H1 (cell line): ENCODE results near the gene PDCD7. TPM values are rescaled to one million over a fixed set of nuclear protein-coding genes. Genes with fewer than 3 reads are reported as not detected.

ENCODE experiments used
- CTCF ChIA-PET: fragments of 300-600 bp; sonication (Branson Sonifier 250); formaldehyde crosslinking; loops from one replicate; lab custom pipeline; 2021; ENCODE audit not compliant: partially characterized antibody; lab: Charles Lee
- POLR2A ChIA-PET: fragments of 300-600 bp; sonication (Branson Sonifier 250); formaldehyde crosslinking; loops from one replicate; lab custom pipeline; 2021; ENCODE audit warnings: inconsistent platforms; ENCODE audit not compliant: partially characterized antibody; lab: Charles Lee
- DNase-seq, 2 experiments: peaks; one replicate each; pipeline versions ENCODE4 v3.0.0 to v3.0.0-alpha.2; 2010 to 2022; ENCODE audit warnings: low spot score in 2 of 2, low read depth in 1 of 2, mixed read lengths in 1 of 2
- FAIRE-seq: peaks from 2 replicates; lab custom pipeline; 2011; peaks lifted over from hg19 to GRCh38; lab: Jason Lieb, UNC
- H2AFZ ChIP-seq: 2 replicates; pipeline ENCODE4 v1.8.1; 2012; ENCODE audit warnings: low read length, inconsistent platforms
- H2AK5ac ChIP-seq: 2 replicates; pipeline ENCODE4 v1.6.1; 2013; ENCODE audit warnings: low read depth, low read length
- H2BK120ac ChIP-seq: replicated peaks from 2 replicates; pipeline ENCODE3; 2013; ENCODE audit warnings: low read depth, low read length, inconsistent platforms
- H2BK12ac ChIP-seq: 2 replicates; pipeline ENCODE4 v1.6.1; 2013; ENCODE audit warnings: low read depth, low read length
- H2BK15ac ChIP-seq: 2 replicates; pipeline ENCODE4 v1.6.1; 2013; ENCODE audit warnings: low read length
- H2BK20ac ChIP-seq: 2 replicates; pipeline ENCODE4 v1.6.1; 2013; ENCODE audit warnings: low read length
- H2BK5ac ChIP-seq: 2 replicates; pipeline ENCODE4 v1.6.1; 2013; ENCODE audit warnings: low read depth, low read length
- H3K14ac ChIP-seq: 2 replicates; pipeline ENCODE4 v1.6.1; 2013; ENCODE audit warnings: inconsistent platforms; ENCODE audit not compliant: insufficient read length
- H3K18ac ChIP-seq: 2 replicates; pipeline ENCODE4 v1.6.1; 2013; ENCODE audit warnings: low read length; ENCODE audit errors: extremely low read depth
- H3K23ac ChIP-seq: 2 replicates; pipeline ENCODE4 v1.6.1; 2013; ENCODE audit warnings: inconsistent platforms; ENCODE audit not compliant: insufficient read length
- H3K23me2 ChIP-seq: 2 replicates; pipeline ENCODE4 v1.6.1; 2013; ENCODE audit warnings: low read depth, low read length
- H3K27ac ChIP-seq: 2 replicates; pipeline ENCODE4 v1.6.1; 2011; ENCODE audit warnings: low read depth, low read length, inconsistent platforms
- H3K27me3 ChIP-seq, 4 experiments: replicated peaks in 1 of 4; 1 replicate in 1 of 4; 2 replicates in 3 of 4; pipeline versions ENCODE4 v1.6.1 to v1.8.1; 2011 to 2013; ENCODE audit warnings: low read length in 3 of 4, mild to moderate bottlenecking in 3 of 4, inconsistent platforms in 2 of 4, mixed read lengths in 2 of 4, moderate library complexity in 1 of 4; ENCODE audit not compliant: control insufficient read depth in 3 of 4, insufficient read depth in 3 of 4; ENCODE audit errors: extremely low read depth in 1 of 4
- H3K36me3 ChIP-seq, 4 experiments: 2 replicates each; pipeline versions ENCODE4 v1.6.1 to v1.8.1; 2011 to 2013; ENCODE audit warnings: mild to moderate bottlenecking in 4 of 4, low read length in 3 of 4, moderate library complexity in 2 of 4, control low read depth in 1 of 4, inconsistent platforms in 1 of 4; ENCODE audit not compliant: insufficient read depth in 4 of 4, control insufficient read depth in 2 of 4
- H3K4ac ChIP-seq: replicated peaks from 2 replicates; pipeline ENCODE3; 2013; ENCODE audit warnings: low read length, low read depth, mixed read lengths, inconsistent platforms; ENCODE audit not compliant: insufficient read length
- H3K4me1 ChIP-seq, 4 experiments: replicated peaks in 1 of 4; 1 replicate in 1 of 4; 2 replicates in 3 of 4; pipeline versions ENCODE4 v1.6.1 to v1.8.1; 2011 to 2013; ENCODE audit warnings: low read length in 3 of 4, inconsistent platforms in 2 of 4, mixed read lengths in 1 of 4; ENCODE audit not compliant: insufficient read depth in 4 of 4, control insufficient read depth in 3 of 4
- H3K4me2 ChIP-seq, 2 experiments: 2 replicates each; pipeline versions ENCODE4 v1.6.1 to v1.8.1; 2011 to 2013; ENCODE audit warnings: low read depth in 2 of 2, low read length in 2 of 2, control low read depth in 1 of 2, inconsistent platforms in 1 of 2, mild to moderate bottlenecking in 1 of 2; ENCODE audit not compliant: insufficient read depth in 1 of 2
- H3K4me3 ChIP-seq, 4 experiments: fragments of 200-600, 300-600 bp in 1 of 4; sonication (generic), shearing (Covaris generic), sonication (Bioruptor Twin) in 1 of 4; 2 replicates each; pipeline versions ENCODE4 v1.5.1 to v1.8.1; 2011 to 2016; ENCODE audit warnings: low read length in 4 of 4, low read depth in 3 of 4, control low read depth in 2 of 4, inconsistent platforms in 2 of 4, mild to moderate bottlenecking in 2 of 4, mixed read lengths in 1 of 4, moderate library complexity in 1 of 4; ENCODE audit not compliant: insufficient read depth in 2 of 4; ENCODE audit errors: extremely low read depth in 1 of 4
- H3K56ac ChIP-seq: replicated peaks from 2 replicates; pipeline ENCODE3; 2013; ENCODE audit warnings: low read depth, mild to moderate bottlenecking, mixed read lengths, low read length, inconsistent platforms; ENCODE audit not compliant: insufficient read length
- H3K79me1 ChIP-seq: 2 replicates; pipeline ENCODE4 v1.6.1; 2013; ENCODE audit warnings: low read depth, low read length, control low read depth
- H3K79me2 ChIP-seq, 2 experiments: 2 replicates each; pipeline versions ENCODE4 v1.6.1 to v1.8.1; 2012 to 2013; ENCODE audit warnings: low read length in 2 of 2, mild to moderate bottlenecking in 2 of 2, inconsistent platforms in 1 of 2; ENCODE audit not compliant: insufficient read depth in 2 of 2, control insufficient read depth in 1 of 2
- H3K9ac ChIP-seq, 4 experiments: replicated peaks in 1 of 4; 1 replicate in 1 of 4; 2 replicates in 3 of 4; pipeline versions ENCODE4 v1.6.1 to v1.8.1; 2011 to 2013; ENCODE audit warnings: low read depth in 3 of 4, low read length in 3 of 4, control low read depth in 2 of 4, mild to moderate bottlenecking in 2 of 4, moderate library complexity in 2 of 4, inconsistent platforms in 1 of 4; ENCODE audit errors: extremely low read depth in 1 of 4
- H3K9me3 ChIP-seq, 2 experiments: 2 replicates each; pipeline versions ENCODE4 v1.6.1 to v1.8.1; 2012 to 2013; ENCODE audit warnings: mild to moderate bottlenecking in 2 of 2, moderate library complexity in 2 of 2, control low read depth in 1 of 2, inconsistent platforms in 1 of 2, low read depth in 1 of 2, low read length in 1 of 2, mixed read lengths in 1 of 2; ENCODE audit not compliant: insufficient read depth in 2 of 2
- H4K20me1 ChIP-seq, 2 experiments: replicated peaks in 1 of 2; 2 replicates each; pipeline versions ENCODE3 to v1.8.1; 2011 to 2013; ENCODE audit warnings: inconsistent platforms in 2 of 2, low read length in 2 of 2, mild to moderate bottlenecking in 1 of 2; ENCODE audit not compliant: insufficient read depth in 2 of 2, control insufficient read depth in 1 of 2
- H4K5ac ChIP-seq: 2 replicates; pipeline ENCODE4 v1.6.1; 2013; ENCODE audit warnings: low read length, low read depth, mixed read lengths, inconsistent platforms; ENCODE audit not compliant: insufficient read length
- H4K8ac ChIP-seq: 2 replicates; pipeline ENCODE4 v1.8.0; 2013; ENCODE audit warnings: mild to moderate bottlenecking, moderate library complexity, low read length, inconsistent platforms; ENCODE audit not compliant: insufficient read depth; ENCODE audit errors: extremely low read depth
- H4K91ac ChIP-seq: replicated peaks from 2 replicates; pipeline ENCODE3; 2013; ENCODE audit warnings: low read length, mixed read lengths, inconsistent platforms; ENCODE audit not compliant: insufficient read length
- WGBS, 2 experiments: shearing (Covaris generic) in 1 of 2; methylation state at CpG; one replicate each; pipeline versions ENCODE4 v1.1.6 to v1.1.7; 2013 to 2015; ENCODE audit warnings: low lambda C conversion rate in 2 of 2, mixed read lengths in 2 of 2, inconsistent platforms in 1 of 2, low coverage in 1 of 2, missing lambda C conversion rate in 1 of 2; ENCODE audit not compliant: insufficient replicate concordance in 2 of 2, insufficient coverage in 1 of 2, insufficient read length in 1 of 2; ENCODE audit errors: extremely low coverage in 1 of 2, missing lambda C conversion rate in 1 of 2; 5-methylcytosine and 5-hydroxymethylcytosine counted together
- long read RNA-seq, 2 experiments: library from RNA in 1 of 2; library from capped mRNA in 1 of 2; stranded (forward); transcript quantifications; one replicate each; pipeline ENCODE4 v2.0.0, GENCODE V29; 2021; ENCODE audit warnings: inconsistent platforms in 1 of 2
- polyA minus RNA-seq, 3 experiments: library from RNA; depleted of rRNA, polyadenylated mRNA; stranded (reverse); fragments of >200 nt; gene quantifications; 1 replicate in 2 of 3; 2 replicates in 1 of 3; pipeline ENCODE4 v1.2.3, GENCODE V29; 2011
- polyA plus RNA-seq, 7 experiments: library from polyadenylated mRNA; depleted of rRNA in 3 of 7; stranded (reverse) in 5 of 7; unstranded in 2 of 7; fragments of >200 nt in 5 of 7; fragments of 200-250 nt in 2 of 7; gene quantifications; 1 replicate in 5 of 7; 2 replicates in 1 of 7; 4 replicates in 1 of 7; pipeline versions ENCODE4 v1.2.1 to v1.2.3, GENCODE V29; 2011 to 2013; ENCODE audit warnings: missing spikeins in 2 of 7, mixed read lengths in 2 of 7
- total RNA-seq: library from RNA; stranded (reverse); fragmentation: NEBNext Ultra II Directional; extraction: Animal tissue kit (Norgen Biotek cat#: 25700); gene quantifications from 2 replicates; pipeline ENCODE4 v1.2.1, GENCODE V29; 2021

The PDCD7 gene, protein sequence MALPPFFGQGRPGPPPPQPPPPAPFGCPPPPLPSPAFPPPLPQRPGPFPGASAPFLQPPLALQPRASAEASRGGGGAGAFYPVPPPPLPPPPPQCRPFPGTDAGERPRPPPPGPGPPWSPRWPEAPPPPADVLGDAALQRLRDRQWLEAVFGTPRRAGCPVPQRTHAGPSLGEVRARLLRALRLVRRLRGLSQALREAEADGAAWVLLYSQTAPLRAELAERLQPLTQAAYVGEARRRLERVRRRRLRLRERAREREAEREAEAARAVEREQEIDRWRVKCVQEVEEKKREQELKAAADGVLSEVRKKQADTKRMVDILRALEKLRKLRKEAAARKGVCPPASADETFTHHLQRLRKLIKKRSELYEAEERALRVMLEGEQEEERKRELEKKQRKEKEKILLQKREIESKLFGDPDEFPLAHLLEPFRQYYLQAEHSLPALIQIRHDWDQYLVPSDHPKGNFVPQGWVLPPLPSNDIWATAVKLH
- 25.5 and 25.6 TPM in 2 replicates for total RNA-seq
- polyA plus RNA-seq (2011; rRNA removed) = 9.9 and 11.5 TPM in 2 replicates
- 21.5 TPM for polyA plus RNA-seq (2011; cell fraction: cytosol; rRNA removed)
- 12.1 TPM for polyA plus RNA-seq (2011; cell fraction: nucleus; rRNA removed)
- polyA plus RNA-seq (2012, experiment 1 of 2) = 14.4 to 21.3 TPM (median 16.1 TPM) in 4 replicates
- polyA plus RNA-seq (2012, experiment 2 of 2) = 17.9 TPM
- 22.8 TPM for polyA plus RNA-seq (2013, experiment 1 of 2)
- 20.5 TPM for polyA plus RNA-seq (2013, experiment 2 of 2)
- polyA minus RNA-seq (2011; rRNA and poly(A)+ RNA removed) = 9.0 and 10.2 TPM in 2 replicates
- 14.5 TPM for polyA minus RNA-seq (2011; cell fraction: cytosol; rRNA and poly(A)+ RNA removed)
- 9.8 TPM for polyA minus RNA-seq (2011; cell fraction: nucleus; rRNA and poly(A)+ RNA removed)
- long read RNA-seq, experiment 1, partial matches to known transcripts = 9 of 17 reads
- long read RNA-seq, experiment 1, other reads (novel, unspliced or antisense) = 4 of 17 reads
- long read RNA-seq, experiment 2, partial matches to known transcripts = 1 of 1 reads
- long read RNA-seq, experiment 2, other reads (novel, unspliced or antisense) = 0 of 1 reads

- peaks cover 0 to 5% (median 4%) of the 10 kb centered on the region in 4 experiments; a peak in 3 of 8 replicates for H3K36me3 ChIP-seq
- WGBS, 2 experiments = 5% methylated on average over 26 of the region's 45 CpGs; no CpG with 5 or more reads in 1 of the 2 experiments
- H3K14ac ChIP-seq = no peak within 1 kb of the TSS
- no peak within 1 kb of the TSS for H3K56ac ChIP-seq
- H3K79me1 ChIP-seq = no peaks in the 10 kb centered on the region
- H3K27me3 ChIP-seq = no peaks in the 10 kb centered on the region
- peak within 1 kb of the TSS; percentile 99 for H2AFZ ChIP-seq
- H2BK120ac ChIP-seq = no peak within 1 kb of the TSS
- peaks cover 9% of the 10 kb centered on the region for H3K23me2 ChIP-seq
- H3K4me3 ChIP-seq = peak within 1 kb of the TSS; percentile 71 to 77 (median 72)
- no peak within 1 kb of the TSS for H2BK20ac ChIP-seq
- H3K27ac ChIP-seq = peak within 1 kb of the TSS; percentile 51; the same call in 1 of the 2 replicates
- H2BK15ac ChIP-seq = no peak within 1 kb of the TSS
- H3K79me2 ChIP-seq = peaks cover 0 to 3% of the 10 kb centered on the region in 2 experiments; a peak in 1 of 4 replicates
- H4K5ac ChIP-seq = peak within 1 kb of the TSS; percentile 65
- DNase-seq (peak; percentile 60 to 86), FAIRE-seq (peak; percentile 50)
- H3K4me1 ChIP-seq = peaks cover 2 to 6% (median 3%) of the 10 kb centered on the region in 4 experiments; a peak in 4 of 7 replicates
- no peak within 1 kb of the TSS for H3K18ac ChIP-seq
- H3K23ac ChIP-seq = no peak within 1 kb of the TSS
- no peak within 1 kb of the TSS for H3K4ac ChIP-seq
- H2BK5ac ChIP-seq = 0 out of 2 replicates have a peak within 1 kb of the TSS, but pooled peaks have one; percentile 2
- H3K9ac ChIP-seq = peak within 1 kb of the TSS; percentile 70 to 80 (median 74)
- peaks cover 2 to 3% of the 10 kb centered on the region in 2 experiments for H4K20me1 ChIP-seq
- peak within 1 kb of the TSS; percentile 64 to 86 for H3K4me2 ChIP-seq
- peak within 1 kb of the TSS; percentile 91 for H4K8ac ChIP-seq
- CTCF ChIA-PET = interaction anchor here (0.6 to 1.1 kb wide), 2 partner anchors 18 to 87 kb away, joined by 3 to 4 read pairs; no protein-coding TSS in a partner anchor
- no peak within 1 kb of the TSS for H2AK5ac ChIP-seq
- no peak within 1 kb of the TSS for H4K91ac ChIP-seq
- peaks cover 13 to 20% of the 10 kb centered on the region in 2 experiments; a peak in 3 of 4 replicates for H3K9me3 ChIP-seq
- POLR2A ChIA-PET = interaction anchor here (0.7 to 1.4 kb wide), 6 partner anchors 9 to 171 kb away, joined by 3 to 7 read pairs (median 3); partner anchors contain the start of genes CLPX and RNU5B-1
- H2BK12ac ChIP-seq = peak within 1 kb of the TSS; percentile 50; the same call in 1 of the 2 replicates
Measured at GRCh38 chr15:65133548-65134200, at the start of gene PDCD7. Gene PDCD7, minus strand, starts transcription at chr15:65133808. Its CDS starts 27 bp downstream, at chr15:65133781.
